ENCODE results near the gene OR6K6.

Gene OR6K6

GRCh38 chr1:158730453-158730852 is 24.1 kb upstream of the OR6K6 start:
- no peaks in the 10 kb centered on the region for H4K20me1 ChIP-seq (ENCODE audit: low read depth, low read length)
- no peak overlapping the region for H3K9ac ChIP-seq (ENCODE audit: low read length)
- no peaks in the 10 kb centered on the region for H3K36me3 ChIP-seq (ENCODE audit: low read length)
- H3K9me3 ChIP-seq (ENCODE audit: insufficient read depth, low read length), result no peaks in the 10 kb centered on the region
- no peaks in the 10 kb centered on the region for H3K27me3 ChIP-seq (ENCODE audit: low read length)
- no peak overlapping the region for H3K4me2 ChIP-seq (ENCODE audit: low read depth, low read length, poor library complexity, severe bottlenecking)
- no peak for TF ChIP-seq EZH2phosphoT487 (conservative IDR thresholded peaks at IDR 0.05; ENCODE audit: low read length)
- TF ChIP-seq CTCF (IDR thresholded peaks at IDR 0.05; ENCODE audit: insufficient read depth, low read length, poor library complexity, severe bottlenecking), result no peak
- H3K4me3 ChIP-seq (ENCODE audit: insufficient read depth, low read length, poor library complexity, severe bottlenecking), result no peak overlapping the region
- no peak overlapping the region for H2AFZ ChIP-seq (ENCODE audit: low read depth, low read length, severe bottlenecking)
- H3F3A ChIP-seq (ENCODE audit: insufficient read depth), result no peaks in the 10 kb centered on the region
- H3K79me2 ChIP-seq (ENCODE audit: insufficient read depth, low read length), result no peaks in the 10 kb centered on the region
- H3K9me2 ChIP-seq (replicated peaks; ENCODE audit: insufficient read depth, low read length), result no peaks in the 10 kb centered on the region
- H3K27ac ChIP-seq (ENCODE audit: low read depth, low read length), result no peak overlapping the region

- Histone ChIP-seq H3K36me3 (ENCODE audit: low read length) (no peaks in the 10 kb centered on the region), H3K27me3 (ENCODE audit: low read length) (no peaks in the 10 kb centered on the region), H3K9ac (ENCODE audit: low read length) (no peak overlapping the region), H3K79me2 (ENCODE audit: insufficient read depth, low read length) (no peaks in the 10 kb centered on the region), H3K27ac (ENCODE audit: low read depth, low read length) (no peak overlapping the region), H3K4me2 (ENCODE audit: low read depth, low read length, poor library complexity, severe bottlenecking) (no peak overlapping the region), H3K9me2 (replicated peaks; ENCODE audit: insufficient read depth, low read length) (no peaks in the 10 kb centered on the region), H3K4me3 (ENCODE audit: insufficient read depth, low read length, poor library complexity, severe bottlenecking) (no peak overlapping the region), H3F3A (ENCODE audit: insufficient read depth) (no peaks in the 10 kb centered on the region), H4K20me1 (ENCODE audit: low read depth, low read length) (no peaks in the 10 kb centered on the region), H2AFZ (ENCODE audit: low read depth, low read length, severe bottlenecking) (no peak overlapping the region), H3K9me3 (ENCODE audit: insufficient read depth, low read length) (no peaks in the 10 kb centered on the region)
- no peak for TF ChIP-seq CTCF (IDR thresholded peaks at IDR 0.05; ENCODE audit: insufficient read depth, low read length, poor library complexity, severe bottlenecking)
- TF ChIP-seq EZH2phosphoT487 (conservative IDR thresholded peaks at IDR 0.05; ENCODE audit: low read length), result no peak
Measured at GRCh38 chr1:158731707-158732106, 22.8 kb upstream of the OR6K6 start.

- H3K27ac ChIP-seq (ENCODE audit: low read depth, low read length), result no peak overlapping the region
- no peaks in the 10 kb centered on the region for H3K36me3 ChIP-seq (ENCODE audit: low read length)
- H3K4me3 ChIP-seq (ENCODE audit: insufficient read depth, low read length, poor library complexity, severe bottlenecking), result no peak overlapping the region
- no peak for TF ChIP-seq EZH2phosphoT487 (conservative IDR thresholded peaks at IDR 0.05; ENCODE audit: low read length)
- no peak for TF ChIP-seq CTCF (IDR thresholded peaks at IDR 0.05; ENCODE audit: insufficient read depth, low read length, poor library complexity, severe bottlenecking)
- no peak overlapping the region for H2AFZ ChIP-seq (ENCODE audit: low read depth, low read length, severe bottlenecking)
- no peaks in the 10 kb centered on the region for H3K9me2 ChIP-seq (replicated peaks; ENCODE audit: insufficient read depth, low read length)
- no peaks in the 10 kb centered on the region for H3K79me2 ChIP-seq (ENCODE audit: insufficient read depth, low read length)
- H3K27me3 ChIP-seq (ENCODE audit: low read length), result no peaks in the 10 kb centered on the region
- H3F3A ChIP-seq (ENCODE audit: insufficient read depth), result no peaks in the 10 kb centered on the region
- H3K9ac ChIP-seq (ENCODE audit: low read length), result no peak overlapping the region
- H4K20me1 ChIP-seq (ENCODE audit: low read depth, low read length), result no peaks in the 10 kb centered on the region
- no peak overlapping the region for H3K4me2 ChIP-seq (ENCODE audit: low read depth, low read length, poor library complexity, severe bottlenecking)
- no peaks in the 10 kb centered on the region for H3K9me3 ChIP-seq (ENCODE audit: insufficient read depth, low read length)
Measured at GRCh38 chr1:158732524-158732923, 22.0 kb upstream of the OR6K6 start.
